Measurements from ENCODE around the gene WNT5B. TPM values are rescaled to one million over a fixed set of nuclear protein-coding genes. Genes with fewer than 3 reads are reported as not detected.

Gene WNT5B
- total RNA-seq, 1 experiment from 2014 or later, result 15.4 TPM

DNA sequence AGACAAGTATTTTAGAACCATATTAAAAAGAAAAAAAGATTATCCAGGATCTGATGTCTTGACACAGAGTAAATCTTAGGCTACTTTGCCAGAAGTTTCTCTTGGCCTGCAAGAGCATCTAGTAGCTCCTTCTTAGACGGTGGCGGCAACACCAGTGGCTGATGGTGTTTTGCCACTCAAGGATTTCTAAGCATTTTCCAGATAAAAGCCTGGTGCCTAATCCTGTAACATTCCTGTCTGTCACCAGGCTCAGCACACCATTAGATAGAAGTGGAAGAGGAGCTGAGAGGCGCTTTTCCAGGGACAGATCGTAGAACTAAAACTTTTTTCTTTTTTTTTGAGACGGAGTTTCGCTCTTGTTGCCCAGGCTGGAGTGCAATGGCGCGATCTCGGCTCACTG, 14.0 kb downstream of the WNT5B start:
- Histone ChIP-seq H3K36me3 (no peaks in the 10 kb centered on the region), H3K4me1 (replicated peaks) (no peaks in the 10 kb centered on the region), H3K27ac (no peak overlapping the region), H3K27me3 (replicated peaks) (no peaks in the 10 kb centered on the region), H3K9me3 (replicated peaks) (no peaks in the 10 kb centered on the region), H3K4me3 (no peak overlapping the region)
- no peak for DNase-seq (ENCODE audit: low read depth in 1 of 2, low spot score in 2 of 2)

GRCh38 chr12:1643905-1644533, 15.0 kb downstream of the WNT5B start:
- no peak overlapping the region for H3K4me3 ChIP-seq
- no peaks in the 10 kb centered on the region for H3K4me1 ChIP-seq (replicated peaks)
- no peak for DNase-seq (ENCODE audit: low read depth in 1 of 2, low spot score in 2 of 2)
- no peaks in the 10 kb centered on the region for H3K36me3 ChIP-seq
- no peaks in the 10 kb centered on the region; the same call in 1 of the 2 replicates for H3K27me3 ChIP-seq (replicated peaks)
- no peaks in the 10 kb centered on the region for H3K9me3 ChIP-seq (replicated peaks)
- no peak overlapping the region for H3K27ac ChIP-seq

GRCh38 chr12:1644534-1645438, 15.8 kb downstream of the WNT5B start:
- H3K4me3 ChIP-seq, result no peak overlapping the region
- H3K36me3 ChIP-seq, result no peaks in the 10 kb centered on the region
- no peaks in the 10 kb centered on the region; the same call in 1 of the 2 replicates for H3K27me3 ChIP-seq (replicated peaks)
- no peak overlapping the region for H3K27ac ChIP-seq
- no peaks in the 10 kb centered on the region for H3K4me1 ChIP-seq (replicated peaks)
- H3K9me3 ChIP-seq (replicated peaks), result no peaks in the 10 kb centered on the region
- no peak for DNase-seq (ENCODE audit: low read depth in 1 of 2, low spot score in 2 of 2)

GRCh38 chr12:1645819-1646218, 16.8 kb downstream of the WNT5B start:
- no peak for DNase-seq (ENCODE audit: low read depth in 1 of 2, low spot score in 2 of 2)
- Histone ChIP-seq H3K27ac (no peak overlapping the region), H3K27me3 (replicated peaks) (no peaks in the 10 kb centered on the region; the same call in 1 of the 2 replicates), H3K36me3 (no peaks in the 10 kb centered on the region), H3K4me3 (no peak overlapping the region), H3K9me3 (replicated peaks) (no peaks in the 10 kb centered on the region), H3K4me1 (replicated peaks) (no peaks in the 10 kb centered on the region)

DNA sequence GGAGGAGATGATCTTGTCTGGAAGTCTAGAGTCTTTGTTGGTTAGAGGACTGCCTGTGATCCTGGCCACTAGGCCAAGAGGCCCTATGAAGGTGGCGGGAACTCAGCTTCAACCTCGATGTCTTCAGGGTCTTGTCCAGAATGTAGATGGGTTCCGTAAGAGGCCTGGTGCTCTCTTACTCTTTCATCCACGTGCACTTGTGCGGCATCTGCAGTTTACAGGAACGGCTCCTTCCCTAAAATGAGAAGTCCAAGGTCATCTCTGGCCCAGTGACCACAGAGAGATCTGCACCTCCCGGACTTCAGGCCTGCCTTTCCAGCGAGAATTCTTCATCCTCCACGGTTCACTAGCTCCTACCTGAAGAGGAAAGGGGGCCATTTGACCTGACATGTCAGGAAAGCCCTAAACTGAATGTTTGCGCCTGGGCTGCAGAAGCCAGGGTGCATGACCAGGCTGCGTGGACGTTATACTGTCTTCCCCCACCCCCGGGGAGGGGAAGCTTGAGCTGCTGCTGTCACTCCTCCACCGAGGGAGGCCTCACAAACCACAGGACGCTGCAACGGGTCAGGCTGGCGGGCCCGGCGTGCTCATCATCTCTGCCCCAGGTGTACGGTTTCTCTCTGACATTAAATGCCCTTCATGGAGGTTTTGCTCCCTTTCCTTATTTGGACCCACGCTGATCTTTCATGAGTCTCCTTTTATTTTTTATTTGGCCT, 17.7 kb downstream of the WNT5B start:
- DNase-seq (ENCODE audit: low read depth in 1 of 2, low spot score in 2 of 2), result no peak
- Histone ChIP-seq H3K27me3 (replicated peaks) (no peaks in the 10 kb centered on the region; the same call in 1 of the 2 replicates), H3K9me3 (replicated peaks) (no peaks in the 10 kb centered on the region), H3K4me1 (replicated peaks) (no peaks in the 10 kb centered on the region), H3K36me3 (no peaks in the 10 kb centered on the region), H3K27ac (no peak overlapping the region), H3K4me3 (no peak overlapping the region)

- no peak for DNase-seq (ENCODE audit: low read depth in 1 of 2, low spot score in 2 of 2)
These were observed 18.2 kb downstream of the WNT5B start for GRCh38 chr12:1647285-1647669.

GRCh38 chr12:1650260-1650977, 21.4 kb downstream of the WNT5B start:
- Histone ChIP-seq H3K27me3 (replicated peaks) (no peaks in the 10 kb centered on the region; the same call in 1 of the 2 replicates), H3K27ac (no peak overlapping the region), H3K4me1 (replicated peaks) (no peaks in the 10 kb centered on the region), H3K4me3 (no peak overlapping the region), H3K36me3 (no peaks in the 10 kb centered on the region), H3K9me3 (replicated peaks) (no peaks in the 10 kb centered on the region)
- DNase-seq (ENCODE audit: low read depth in 1 of 2, low spot score in 2 of 2), result no peak

More at GRCh38 chr12:1647285-1647669, 18.2 kb downstream of the WNT5B start:
- H3K9me3 ChIP-seq (replicated peaks), result no peaks in the 10 kb centered on the region
- no peak overlapping the region for H3K4me3 ChIP-seq
- H3K36me3 ChIP-seq, result no peaks in the 10 kb centered on the region
- no peaks in the 10 kb centered on the region for H3K4me1 ChIP-seq (replicated peaks)
- no peaks in the 10 kb centered on the region; the same call in 1 of the 2 replicates for H3K27me3 ChIP-seq (replicated peaks)
- no peak overlapping the region for H3K27ac ChIP-seq

DNA sequence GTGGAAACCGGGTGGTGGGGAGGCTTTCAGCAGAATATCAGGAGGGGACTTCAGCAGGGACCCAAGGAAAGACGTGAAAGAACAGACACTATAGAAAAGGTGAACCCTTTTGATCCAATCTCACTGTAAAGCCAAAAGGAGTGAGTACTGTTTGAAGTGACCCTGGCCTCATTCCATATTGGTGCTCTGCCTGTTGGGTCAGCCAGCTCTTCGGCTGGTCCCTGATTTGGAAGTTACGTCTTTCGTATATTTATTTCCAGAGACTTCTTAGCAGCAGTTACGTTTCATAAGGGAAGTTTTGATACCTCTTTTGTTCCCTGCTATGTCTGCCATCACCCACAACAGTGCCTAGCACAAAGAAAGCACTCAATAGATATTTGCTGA, 21.9 kb downstream of the WNT5B start:
- H3K27ac ChIP-seq, result no peak overlapping the region
- H3K9me3 ChIP-seq (replicated peaks), result no peaks in the 10 kb centered on the region
- no peak for DNase-seq (ENCODE audit: low read depth in 1 of 2, low spot score in 2 of 2)
- H3K4me3 ChIP-seq, result no peak overlapping the region
- H3K36me3 ChIP-seq, result no peaks in the 10 kb centered on the region
- H3K4me1 ChIP-seq (replicated peaks), result no peaks in the 10 kb centered on the region
- no peaks in the 10 kb centered on the region; the same call in 1 of the 2 replicates for H3K27me3 ChIP-seq (replicated peaks)

DNA sequence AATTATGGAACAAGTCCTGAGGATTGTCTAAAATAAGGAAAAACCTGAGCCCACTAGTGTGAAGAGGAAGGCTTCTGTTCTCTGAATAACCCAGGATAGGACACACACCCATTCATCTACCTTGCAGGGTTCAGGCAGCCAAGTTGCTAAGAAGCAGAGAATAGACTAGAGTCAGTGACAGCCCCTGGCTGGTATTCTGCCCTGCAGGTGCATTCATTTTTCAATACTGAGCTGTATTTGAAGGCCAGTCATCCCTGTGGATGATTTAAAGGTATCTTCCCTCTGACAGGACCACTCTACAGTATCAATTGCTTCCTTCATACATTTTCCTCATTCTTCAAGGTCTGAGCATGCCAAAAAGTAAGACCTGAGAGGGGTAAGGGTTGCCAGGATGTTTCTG, 22.9 kb downstream of the WNT5B start:
- Histone ChIP-seq H3K36me3 (no peaks in the 10 kb centered on the region), H3K27me3 (replicated peaks) (no peaks in the 10 kb centered on the region; the same call in 1 of the 2 replicates)
- no peak for DNase-seq (ENCODE audit: low read depth in 1 of 2, low spot score in 2 of 2)

GRCh38 chr12:1655225-1655788, 26.3 kb downstream of the WNT5B start:
- no peak for DNase-seq (ENCODE audit: low read depth in 1 of 2, low spot score in 2 of 2)
- Histone ChIP-seq H3K4me1 (replicated peaks) (peaks cover 2% of the 10 kb centered on the region; the same call in 1 of the 2 replicates), H3K27me3 (replicated peaks) (no peaks in the 10 kb centered on the region), H3K9me3 (replicated peaks) (no peaks in the 10 kb centered on the region), H3K27ac (no peak overlapping the region), H3K36me3 (no peaks in the 10 kb centered on the region), H3K4me3 (no peak overlapping the region)

More for the DNA sequence above, 22.9 kb downstream of the WNT5B start:
- Histone ChIP-seq H3K4me1 (replicated peaks) (no peaks in the 10 kb centered on the region), H3K4me3 (no peak overlapping the region), H3K27ac (no peak overlapping the region), H3K9me3 (replicated peaks) (no peaks in the 10 kb centered on the region)

- Histone ChIP-seq H3K4me1 (replicated peaks) (peaks cover 3% of the 10 kb centered on the region; the same call in 1 of the 2 replicates), H3K36me3 (no peaks in the 10 kb centered on the region), H3K27ac (no peak overlapping the region), H3K9me3 (replicated peaks) (no peaks in the 10 kb centered on the region), H3K4me3 (no peak overlapping the region), H3K27me3 (replicated peaks) (no peaks in the 10 kb centered on the region)
- DNase-seq (ENCODE audit: low read depth in 1 of 2, low spot score in 2 of 2), result no peak
These were observed 27.9 kb downstream of the WNT5B start for GRCh38 chr12:1656902-1657301.

- H3K27ac ChIP-seq, result no peak overlapping the region
- no peaks in the 10 kb centered on the region for H3K27me3 ChIP-seq (replicated peaks)
- no peaks in the 10 kb centered on the region for H3K9me3 ChIP-seq (replicated peaks)
- peaks cover 3% of the 10 kb centered on the region; the same call in 1 of the 2 replicates for H3K4me1 ChIP-seq (replicated peaks)
- no peak overlapping the region for H3K4me3 ChIP-seq
- no peak for DNase-seq (ENCODE audit: low read depth in 1 of 2, low spot score in 2 of 2)
- H3K36me3 ChIP-seq, result no peaks in the 10 kb centered on the region
These were observed 28.7 kb downstream of the WNT5B start for GRCh38 chr12:1657688-1658087.

All from SJSA1 (cell line).